Activated CD4-positive, CD25-positive, alpha-beta regulatory T cell treated with anti-CD3 and anti-CD28 coated beads, Interleukin-2, amount 50 U/mL, for 24 hours (primary cell): ENCODE data around the gene MRGPRF.
"Not testable (repeated sequence)": the region's sequence is repeated elsewhere in the genome, so short reads cannot be mapped to it uniquely, and the experiment has no call there.

Source experiments
- ATAC-seq, 2 donors: fragments of 150-1000 bp; cut with Tn5 transposase; one replicate each; pipeline ENCODE4 v1.10.0; 2021; ENCODE audit warnings: mild to moderate bottlenecking in 1 of 2, moderate library complexity in 1 of 2

Gene MRGPRF

DNA sequence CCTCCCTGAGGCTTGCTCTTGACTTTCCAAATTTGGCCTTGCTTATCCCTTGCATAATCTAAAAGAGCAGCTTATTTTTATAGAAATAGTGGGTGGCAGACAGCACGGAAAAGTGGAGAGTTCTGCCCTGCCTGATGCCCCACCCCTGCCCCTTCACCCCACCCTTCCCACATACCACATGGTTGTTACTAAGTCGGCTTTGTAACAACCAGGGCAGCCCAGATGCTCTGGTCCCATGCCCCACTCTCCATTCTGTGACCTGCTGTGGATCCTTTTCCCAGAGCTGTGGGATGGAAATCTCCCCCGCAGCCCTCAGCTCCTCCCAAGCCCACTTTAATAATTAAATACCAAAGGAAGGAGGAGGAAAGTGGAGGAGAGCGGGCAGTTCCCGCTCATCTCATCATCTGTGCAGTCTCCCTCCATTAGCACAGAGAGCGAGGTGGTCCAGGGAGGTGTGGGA, 10.9 kb downstream of the MRGPRF start:
- no peak for ATAC-seq

DNA sequence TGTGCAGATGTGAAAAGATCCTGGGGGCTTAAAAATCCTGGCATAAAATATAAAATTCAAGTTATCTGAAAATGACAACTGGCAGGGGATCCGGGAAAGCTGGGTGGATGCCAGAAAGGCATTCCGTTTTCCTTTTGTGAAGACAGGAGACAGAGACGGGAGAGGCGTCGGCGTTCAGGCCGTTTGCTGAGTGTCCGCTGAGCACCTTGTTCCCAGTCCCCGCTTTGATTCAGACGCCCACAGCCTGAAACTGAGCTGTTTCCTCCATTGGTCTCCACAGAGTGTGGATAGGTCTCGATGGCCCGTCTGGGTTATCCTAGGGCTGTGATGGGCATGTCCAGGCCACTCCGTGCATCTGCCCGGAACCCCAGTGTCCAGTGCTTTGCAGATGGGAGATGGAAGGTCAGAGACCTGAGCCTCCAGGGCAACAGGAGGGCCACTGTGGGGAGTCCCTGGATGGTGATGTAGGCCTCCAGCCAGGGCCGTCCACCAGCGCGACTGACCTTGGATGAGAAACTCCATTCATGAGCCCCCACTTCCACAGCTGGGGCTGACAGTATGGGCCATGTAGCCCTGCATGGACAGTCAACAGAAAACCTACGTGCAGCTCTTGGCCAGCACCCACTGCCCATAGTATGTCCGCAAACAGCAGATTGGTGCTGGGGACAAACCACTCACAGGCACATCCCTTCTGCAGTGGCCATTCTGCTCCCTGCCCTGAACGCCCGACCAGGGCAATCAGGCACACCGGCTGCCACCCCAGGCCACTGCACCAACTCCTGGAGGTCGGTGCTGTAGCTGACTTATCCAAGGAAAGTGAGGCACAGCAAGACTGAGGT, 11.6 kb downstream of the MRGPRF start:
- ATAC-seq: no peak

DNA sequence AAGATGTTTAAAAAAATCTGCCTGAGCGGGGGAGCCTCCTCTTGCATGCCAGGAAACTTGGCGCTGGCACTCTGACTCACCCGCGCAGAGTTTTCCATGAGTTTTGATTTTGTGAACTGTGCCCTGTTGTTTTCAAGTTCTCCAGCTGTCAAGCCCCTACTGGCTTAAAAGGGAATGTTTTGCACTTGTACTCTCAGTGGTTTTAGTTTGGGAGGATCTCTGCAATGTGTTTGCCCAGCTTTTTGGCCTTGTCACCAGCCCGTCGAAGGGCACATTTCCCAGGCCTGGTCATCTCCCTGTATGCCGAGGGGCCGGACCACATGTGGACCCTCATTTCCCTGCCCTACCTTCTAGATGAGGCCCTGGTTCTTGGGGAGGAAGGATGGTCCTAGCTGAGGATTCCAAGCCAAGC, 12.2 kb downstream of the MRGPRF start:
- ATAC-seq: no peak

DNA sequence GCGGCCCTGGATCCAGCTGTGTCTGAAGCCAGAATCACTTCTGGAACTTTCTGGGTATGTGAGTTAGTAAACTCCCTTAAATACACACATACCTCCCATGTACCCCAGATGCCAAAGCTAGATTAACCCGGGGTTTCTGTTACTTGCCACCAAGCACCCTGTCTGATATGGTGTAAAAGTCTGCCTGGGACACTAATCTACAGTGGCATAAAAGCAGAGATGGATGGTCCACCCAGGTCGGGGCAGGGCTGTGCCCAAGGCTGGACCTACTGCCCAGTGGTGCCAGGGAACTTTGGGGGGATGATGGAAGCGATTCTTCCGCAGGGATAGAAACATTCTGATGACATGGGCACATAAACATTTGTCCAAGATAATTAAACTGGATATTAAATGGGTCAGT, 12.7 kb downstream of the MRGPRF start:
- ATAC-seq: no peak

DNA sequence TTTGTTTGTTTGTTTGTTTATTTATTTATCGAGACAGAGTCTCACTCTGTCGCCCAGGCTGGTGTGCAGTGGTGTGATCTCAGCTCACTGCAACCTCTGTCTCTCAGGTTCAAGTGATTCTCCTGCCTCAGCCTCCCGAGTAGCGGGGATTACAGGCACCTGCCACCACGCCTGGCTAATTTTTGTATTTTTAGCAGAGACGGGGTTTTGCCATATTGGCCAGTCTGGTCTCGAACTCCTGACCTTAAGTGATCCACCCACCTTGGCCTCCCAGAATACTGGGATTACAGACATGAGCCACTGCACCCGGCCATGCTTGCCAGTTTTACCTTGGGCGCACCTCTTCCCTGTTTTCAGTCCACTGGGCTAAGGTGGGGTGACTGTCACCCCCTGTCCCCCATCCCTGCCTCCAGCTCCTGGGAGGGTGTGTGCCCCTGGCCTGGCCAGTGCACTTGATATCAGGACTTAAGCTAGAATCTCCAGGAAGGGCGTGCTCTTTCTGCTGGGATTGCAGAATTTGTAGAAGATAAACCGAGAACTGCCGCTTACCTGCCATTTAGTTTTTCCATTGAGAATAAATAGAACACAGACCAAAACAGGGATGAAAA, 13.2 kb downstream of the MRGPRF start:
- not testable (repeated sequence) for ATAC-seq

DNA sequence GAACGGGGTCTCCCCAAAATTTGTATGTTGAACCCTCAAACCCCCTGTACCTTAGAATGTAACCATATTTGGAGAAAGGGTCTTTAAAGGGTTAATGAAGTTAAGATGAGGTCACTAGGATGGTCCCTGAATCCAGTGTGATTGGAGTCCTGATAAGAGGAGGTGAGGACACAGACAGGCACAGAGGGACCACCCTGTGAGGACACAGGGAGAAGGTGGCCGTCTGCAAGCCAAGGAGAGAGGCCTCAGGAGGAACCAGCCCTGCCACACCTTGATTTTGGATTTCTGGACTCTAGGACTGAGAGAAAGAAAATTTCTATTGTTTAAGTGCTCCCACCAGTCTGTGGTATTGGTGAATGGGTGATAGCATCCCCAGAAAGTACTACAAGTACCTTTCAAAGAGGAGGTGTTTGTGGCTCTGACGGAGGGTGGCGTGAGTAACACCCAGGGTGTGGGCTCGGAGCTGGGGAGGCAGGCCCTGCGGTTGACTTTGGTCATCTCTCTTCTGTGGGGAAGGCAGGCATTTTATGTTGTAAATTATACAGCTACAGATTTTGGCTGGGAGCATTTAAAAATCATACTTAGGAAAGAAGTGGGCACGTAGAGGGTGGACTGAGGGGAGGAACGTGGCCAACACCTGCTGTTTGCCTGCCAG, 13.8 kb downstream of the MRGPRF start:
- no peak for ATAC-seq

DNA sequence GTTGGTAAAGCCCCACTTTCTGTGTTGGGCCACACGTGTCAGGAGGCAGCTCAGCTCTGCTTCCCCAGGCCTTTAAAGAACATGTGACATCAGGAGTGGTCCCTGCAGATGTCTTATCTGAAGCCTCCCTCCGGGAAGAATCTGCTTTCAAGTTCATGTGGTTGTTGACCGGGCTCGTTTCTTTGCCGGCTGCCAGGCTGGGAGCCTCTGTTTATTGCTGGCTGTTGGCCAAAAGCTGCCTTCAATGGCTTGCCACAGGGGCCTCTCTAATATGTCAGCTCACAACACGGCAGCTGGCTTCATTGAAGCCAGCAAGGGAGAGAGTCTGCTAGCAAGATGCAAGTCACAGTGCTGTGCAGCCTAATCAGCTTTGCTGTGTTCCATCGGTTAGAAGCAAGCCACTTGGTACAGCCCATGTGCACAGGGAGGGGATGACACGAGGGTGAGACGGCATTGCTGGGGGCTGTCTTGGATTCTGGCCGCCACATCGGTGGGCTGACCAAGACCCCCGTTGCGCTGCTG, 14.6 kb downstream of the MRGPRF start:
- ATAC-seq: no peak

DNA sequence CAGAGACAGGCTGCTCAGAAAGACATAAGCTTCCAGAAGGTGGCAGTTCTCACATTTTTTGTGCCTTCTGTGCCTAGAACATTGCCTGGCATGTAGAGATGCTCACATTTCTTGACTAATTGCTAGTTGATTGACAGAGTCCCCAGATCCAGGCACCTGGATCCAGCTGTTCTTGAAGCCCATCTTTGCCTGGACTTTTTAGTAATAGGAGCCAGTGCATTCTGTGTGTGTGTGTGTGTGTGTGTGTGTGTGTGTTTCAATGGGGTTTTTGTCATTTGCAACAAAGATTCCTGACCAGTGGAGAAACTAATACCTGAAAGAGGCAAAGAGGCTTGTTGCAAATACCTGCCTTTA, 15.1 kb downstream of the MRGPRF start:
- no peak for ATAC-seq

DNA sequence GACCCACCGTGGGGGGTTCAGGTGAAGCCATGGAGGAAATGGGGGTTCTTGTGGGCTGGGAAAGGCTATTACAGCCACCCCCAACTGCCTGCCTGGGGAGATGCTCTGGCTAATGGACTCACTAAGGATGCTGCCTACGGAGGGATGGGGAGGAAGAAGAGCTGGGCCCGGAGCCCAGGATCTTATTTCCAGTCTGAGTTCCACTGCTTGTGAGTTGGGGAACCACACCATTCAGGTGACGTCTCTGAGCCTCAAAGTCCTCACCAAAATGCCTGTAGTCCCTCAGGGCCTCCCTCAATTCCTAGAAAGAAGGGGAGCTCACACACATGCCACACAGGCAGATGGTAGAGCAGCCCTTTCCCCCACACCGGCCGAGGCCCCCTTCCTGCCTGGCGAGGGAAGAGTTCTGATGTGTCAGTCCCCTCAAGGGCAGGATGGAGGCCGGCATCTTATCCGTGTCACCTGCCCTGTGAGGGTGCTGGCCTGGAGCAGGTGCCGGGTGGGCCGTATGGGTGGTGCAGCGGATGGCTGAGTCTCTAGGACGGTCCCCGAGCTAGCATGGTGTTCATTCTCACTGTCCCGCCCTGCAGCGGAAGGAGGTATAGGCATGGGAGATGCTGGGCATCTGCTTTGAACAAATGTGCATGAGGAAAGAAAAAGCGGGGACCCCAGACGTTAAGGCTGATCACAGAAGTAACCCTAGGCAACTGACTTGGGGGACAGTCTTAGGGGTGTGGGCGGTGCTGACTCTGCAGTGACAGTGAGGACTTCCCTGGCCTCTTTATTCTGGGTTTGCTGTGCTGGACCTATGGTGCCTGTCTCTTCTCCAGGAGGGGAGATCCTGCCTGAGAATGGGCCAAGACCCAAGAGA, 15.7 kb downstream of the MRGPRF start:
- no peak for ATAC-seq

DNA sequence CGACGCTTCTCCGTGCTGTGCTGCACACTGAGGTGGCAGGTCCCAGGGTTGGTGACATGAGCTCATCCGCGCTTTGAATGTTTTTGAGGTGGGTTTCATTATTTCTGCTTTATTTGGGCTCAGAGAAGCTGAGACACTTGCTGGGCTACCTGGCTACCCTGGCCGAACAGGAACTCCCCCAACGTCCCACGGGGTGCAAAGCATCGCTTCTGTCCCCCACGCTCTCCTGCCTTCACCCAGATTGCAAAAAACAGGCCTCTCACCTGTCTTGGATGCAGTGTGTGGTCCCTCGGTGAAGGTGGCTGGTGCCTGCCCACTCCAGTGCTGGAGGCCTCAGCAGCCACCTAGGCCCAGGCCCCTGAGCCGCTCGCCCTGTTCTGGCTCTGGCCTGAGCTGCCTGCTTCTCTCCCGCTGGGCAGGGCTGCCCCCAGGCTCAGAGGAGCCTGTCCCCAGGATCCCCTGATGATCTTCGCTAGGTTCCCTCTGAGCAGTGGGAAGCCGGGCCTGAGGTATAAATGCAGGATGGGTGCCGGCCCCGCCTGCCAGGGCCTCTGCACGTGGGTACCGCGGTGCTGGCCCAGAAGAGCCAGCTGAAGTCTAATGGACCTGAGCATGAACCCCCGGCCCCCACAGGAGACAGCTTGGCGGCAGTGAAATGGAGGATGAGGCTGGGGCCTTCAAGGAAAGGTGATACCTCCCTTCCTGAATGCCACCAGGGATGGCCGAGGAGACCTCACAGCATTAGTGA, 16.5 kb downstream of the MRGPRF start:
- no peak for ATAC-seq

DNA sequence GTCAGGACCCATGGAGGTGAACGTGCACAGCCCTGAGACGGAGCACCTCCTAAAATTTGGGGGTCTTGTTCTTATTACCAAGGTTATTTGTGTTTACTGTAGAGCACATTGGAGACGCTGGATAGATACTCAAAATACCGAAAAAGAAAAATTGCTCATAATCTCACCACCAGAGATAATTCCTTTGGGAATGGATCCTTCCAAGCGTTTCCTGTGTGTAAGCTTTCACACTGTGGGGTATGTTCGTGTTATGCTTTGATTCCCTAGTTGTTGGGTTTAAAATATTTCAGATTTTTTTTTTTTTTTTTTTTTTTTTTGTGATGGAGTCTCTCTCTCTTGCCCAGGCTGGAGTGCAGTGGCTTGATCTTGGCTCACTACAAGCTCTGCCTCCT, 18.2 kb downstream of the MRGPRF start:
- no peak for ATAC-seq

DNA sequence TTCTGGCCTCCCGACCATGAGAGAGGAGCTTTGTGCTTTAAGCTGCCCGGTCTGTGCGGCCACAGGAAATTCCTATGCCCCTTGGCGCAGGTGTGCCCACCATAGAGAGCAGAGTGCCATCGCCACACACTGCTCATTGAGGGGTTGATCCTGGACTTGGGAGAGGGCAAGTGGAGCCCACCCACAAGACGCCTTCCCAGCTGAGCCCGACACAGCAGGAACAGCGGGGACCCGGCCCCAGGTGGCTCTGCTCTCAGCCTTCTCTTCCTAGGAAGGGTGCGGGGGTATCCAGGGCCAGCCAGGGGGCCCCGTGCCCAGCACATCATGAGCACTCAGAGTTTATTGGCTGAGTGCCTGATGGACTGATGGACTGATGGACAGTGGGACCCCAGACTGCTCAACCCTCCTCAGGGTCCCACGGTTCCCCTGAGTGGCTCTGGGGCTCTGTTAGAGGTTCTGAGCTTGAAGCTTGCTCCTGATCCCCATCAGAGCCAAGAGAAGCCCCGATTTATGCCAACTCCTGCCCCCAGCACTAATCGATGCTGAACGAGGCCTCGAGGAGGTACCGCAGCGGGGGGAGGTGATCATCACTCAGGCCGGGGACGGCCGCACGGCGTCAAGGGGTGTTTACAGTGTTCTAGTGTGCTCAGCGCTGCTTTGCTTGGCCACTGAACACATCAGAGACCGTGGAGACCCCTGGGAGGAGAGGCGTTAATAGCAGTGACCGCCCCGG, 18.7 kb downstream of the MRGPRF start:
- ATAC-seq: no peak

DNA sequence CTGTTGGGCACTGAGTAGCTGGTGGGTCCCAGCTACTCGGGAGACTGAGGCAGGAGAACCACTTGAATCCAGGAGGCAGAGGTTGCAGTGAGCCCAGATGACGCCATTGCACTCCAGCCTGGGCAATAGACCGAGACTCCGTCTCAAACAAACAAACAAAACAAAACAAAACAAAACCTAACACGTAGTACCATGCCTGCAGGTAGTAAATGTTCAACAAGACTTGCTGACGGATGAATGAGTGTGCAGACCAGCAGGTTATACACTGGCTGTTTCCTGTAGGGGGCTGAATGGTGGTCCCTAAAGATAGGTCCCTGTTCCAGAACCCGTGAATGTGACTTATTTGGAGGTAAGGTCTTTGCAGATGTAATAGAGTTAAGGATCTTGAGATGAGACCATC, 19.5 kb downstream of the MRGPRF start:
- ATAC-seq: no peak

DNA sequence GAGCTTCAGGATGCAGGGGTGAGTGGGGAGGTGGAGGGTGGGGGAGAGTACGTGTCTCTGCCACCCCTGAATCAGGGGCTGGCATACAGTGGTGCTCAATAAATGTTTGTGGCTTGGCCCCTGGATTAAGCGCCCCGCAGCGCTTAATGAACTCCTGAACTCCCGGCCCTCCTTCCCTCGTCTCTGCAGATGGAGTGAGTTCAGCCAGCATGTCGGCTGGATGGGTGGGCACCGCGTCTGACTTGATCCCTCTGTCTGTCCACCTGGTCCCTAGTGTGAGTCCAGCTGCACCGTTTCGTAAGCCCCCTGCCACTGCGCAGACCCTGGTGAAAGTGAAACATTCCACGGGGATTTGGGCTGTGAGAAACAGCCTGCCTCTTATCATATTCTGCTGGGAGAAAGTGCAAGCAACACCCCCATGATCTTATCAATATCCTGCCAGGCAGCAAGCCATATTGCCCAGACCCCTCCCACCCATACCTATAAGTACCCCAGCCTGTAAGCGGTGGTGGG, 20.2 kb downstream of the MRGPRF start:
- ATAC-seq: no peak

DNA sequence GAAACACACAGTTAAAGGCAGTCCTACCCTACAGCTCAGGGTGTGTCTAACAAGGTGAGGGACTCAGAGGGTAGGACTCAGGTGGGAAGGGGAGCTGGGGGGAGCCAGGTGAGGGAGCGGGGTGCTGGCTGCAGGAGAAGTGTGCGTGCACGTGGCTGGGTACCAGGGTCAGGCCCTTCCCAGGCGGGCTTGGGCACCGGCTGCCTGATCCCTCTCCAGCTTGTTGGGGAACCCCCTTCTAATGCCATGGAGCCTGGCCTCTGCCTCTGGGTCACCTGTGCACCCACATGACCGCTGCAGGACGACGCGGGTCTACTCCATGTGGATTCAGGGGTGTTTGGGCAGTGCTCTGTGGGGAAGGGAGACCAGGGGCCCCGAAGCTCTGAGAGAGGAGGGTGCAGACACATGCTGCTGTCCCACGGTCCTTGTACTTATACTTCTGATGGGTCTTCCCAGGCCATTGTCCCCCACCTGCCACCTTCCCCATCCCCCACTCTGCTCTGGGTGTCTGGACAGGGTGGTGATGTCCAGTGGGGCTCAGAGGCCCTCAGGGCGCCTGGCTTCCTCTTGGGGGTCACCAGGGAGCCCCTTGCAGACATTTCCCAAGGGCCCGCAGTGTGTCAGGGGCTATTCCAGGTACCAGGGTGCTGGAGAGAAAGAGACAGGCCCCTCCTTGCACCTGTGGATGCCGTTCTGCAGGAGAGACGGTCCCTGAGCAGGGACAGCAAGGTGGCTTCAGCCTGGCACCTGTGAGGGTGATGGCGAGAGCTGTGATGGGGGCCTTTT, 21.9 kb downstream of the MRGPRF start:
- no peak for ATAC-seq

DNA sequence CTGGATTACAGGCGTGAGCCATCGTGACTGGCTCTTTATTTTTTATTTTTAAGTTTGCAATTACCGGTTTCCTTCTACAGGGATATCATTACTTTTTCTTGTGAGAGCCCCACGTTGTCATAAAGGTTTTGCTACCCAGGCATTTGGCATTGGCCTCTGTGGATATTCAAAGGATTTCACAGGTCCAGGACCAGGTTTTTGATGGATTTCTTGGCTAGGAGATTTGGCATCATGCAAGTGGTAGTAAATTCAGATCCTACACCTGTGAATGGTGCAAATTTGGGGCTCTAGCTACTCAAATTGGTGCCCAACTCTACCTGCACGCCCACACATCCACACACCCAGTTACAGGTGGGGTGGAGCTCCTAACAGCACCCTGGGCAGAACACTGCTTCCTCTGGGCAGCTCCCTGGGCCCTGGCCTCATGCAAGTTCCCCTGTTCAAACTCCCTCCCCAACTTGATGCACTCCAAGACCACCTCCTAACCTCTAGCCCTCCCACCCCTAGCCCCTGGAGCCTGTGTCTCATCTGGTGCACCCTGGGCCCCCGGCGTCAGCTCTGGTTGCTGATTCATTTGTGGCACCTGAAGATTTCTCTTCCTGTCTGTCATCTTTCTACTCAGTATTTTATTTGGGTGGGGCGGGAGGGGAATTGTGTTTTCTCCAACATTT, 23.0 kb downstream of the MRGPRF start:
- no peak for ATAC-seq

DNA sequence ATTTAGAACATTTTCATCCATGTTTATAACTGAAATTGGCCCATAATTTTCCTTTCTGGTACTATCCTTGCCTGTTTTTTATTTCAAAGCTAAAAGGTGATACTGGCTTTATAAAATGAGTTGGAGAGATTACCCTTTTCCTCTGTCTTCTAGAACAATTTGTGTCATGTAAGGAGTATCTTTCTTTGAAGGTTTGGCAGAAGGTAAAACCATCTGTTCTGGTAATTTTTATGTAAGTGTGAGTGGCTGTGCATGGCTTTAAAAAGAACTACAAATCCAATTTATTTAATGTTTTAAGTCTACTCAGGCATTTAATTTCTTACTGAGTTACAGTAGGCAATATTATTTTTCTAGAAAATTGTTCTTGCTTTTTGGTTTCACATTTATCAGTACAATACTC, 24.6 kb downstream of the MRGPRF start:
- no peak for ATAC-seq

DNA sequence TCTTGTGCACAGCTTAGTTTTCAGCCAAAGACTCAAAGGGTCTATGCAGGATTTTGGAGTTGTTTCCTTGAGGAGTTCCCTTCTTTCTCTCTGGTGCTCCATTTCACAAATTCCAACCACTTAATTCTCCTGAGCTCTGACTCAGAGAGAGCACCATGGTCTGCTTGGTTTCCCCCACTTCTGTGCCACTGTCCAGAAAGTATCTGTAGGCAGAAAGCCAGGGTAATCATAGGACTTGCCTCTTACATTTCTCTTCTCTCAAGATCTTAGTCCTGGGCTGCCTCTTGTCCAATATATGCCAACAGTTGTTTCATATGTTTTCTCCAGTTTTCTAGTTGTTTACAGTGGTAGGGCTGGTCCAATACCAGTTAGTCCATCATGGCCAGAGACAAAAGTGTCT, 25.8 kb downstream of the MRGPRF start:
- no peak for ATAC-seq

DNA sequence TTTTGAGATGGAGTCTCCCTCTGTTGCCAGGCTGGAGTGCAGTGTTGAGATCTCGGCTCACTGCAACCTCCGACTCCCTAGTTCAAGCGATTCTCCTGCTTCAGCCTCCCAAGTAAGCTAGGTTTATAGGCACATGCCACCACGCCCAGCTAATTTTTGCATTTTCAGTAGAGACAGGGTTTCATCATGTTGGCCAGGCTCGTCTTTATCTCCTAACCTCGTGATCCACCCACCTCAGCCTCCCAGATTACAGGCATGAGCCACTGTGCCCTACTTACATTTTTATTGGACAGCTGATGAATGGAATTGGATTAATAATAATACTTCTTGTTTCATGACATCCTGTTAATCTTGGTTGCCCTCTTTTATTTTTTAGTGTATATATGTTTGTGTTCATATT, 29.2 kb downstream of the MRGPRF start:
- no peak for ATAC-seq

DNA sequence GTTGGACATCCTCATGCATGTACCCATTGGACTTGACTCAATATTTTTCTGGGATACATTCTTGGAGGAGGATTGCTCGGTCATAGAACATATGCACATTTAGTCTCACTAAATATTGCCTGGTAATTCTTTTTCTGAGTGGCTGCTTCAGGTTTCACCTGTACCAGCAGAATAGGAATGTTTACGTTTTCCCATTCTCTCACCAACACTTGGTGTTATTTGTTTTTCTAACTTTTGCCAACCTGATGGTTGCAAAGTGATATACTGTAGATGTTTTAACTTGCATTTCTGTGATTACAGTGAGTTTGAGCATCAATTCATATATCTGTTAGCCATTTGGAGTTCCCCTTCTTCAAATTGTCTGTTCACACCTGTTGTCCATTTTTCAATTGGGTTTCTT, 30.9 kb downstream of the MRGPRF start:
- no peak for ATAC-seq
